Measurements from ENCODE around the gene ANO10.
"Not testable (repeated sequence)": the region's sequence is repeated elsewhere in the genome, so short reads cannot be mapped to it uniquely, and the experiment has no call there.

DNA sequence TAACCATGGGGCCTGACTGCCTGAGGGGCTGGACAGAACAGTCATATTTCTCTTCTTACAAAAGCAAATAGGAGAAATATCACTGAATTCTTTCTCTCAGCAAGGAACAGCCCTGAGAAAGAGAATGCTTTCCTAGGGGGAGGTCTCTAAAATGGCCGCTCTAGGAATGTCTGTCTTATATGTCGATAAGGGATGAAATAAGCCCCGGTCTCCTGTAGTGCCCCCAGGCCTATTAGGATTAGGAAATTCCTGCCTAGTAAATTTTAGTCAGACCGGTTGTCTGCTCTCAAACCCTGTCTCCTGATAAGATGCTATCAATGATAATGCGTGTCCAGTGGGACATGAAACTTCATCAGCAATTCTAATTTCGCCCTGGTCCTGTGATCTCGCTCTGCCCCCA lies 103.3 kb downstream of the ANO10 start:
- TF ChIP-seq CTCF (conservative IDR thresholded peaks at IDR 0.05; ENCODE audit: low read depth, low read length); EZH2 (IDR thresholded peaks at IDR 0.05; ENCODE audit: borderline replicate concordance, low read depth, low read length, poor library complexity, severe bottlenecking): not testable (repeated sequence)
